Colon (tissue), 2 donors: ENCODE measurements around the gene STARD4.
A peak's percentile ranks its signal among the peaks of the same experiment; 100 is the strongest.

Source experiments
- FAIRE-seq: peaks from 2 replicates; lab custom pipeline; 2012; peaks lifted over from hg19 to GRCh38; lab: Jason Lieb, UNC
- donor health status: control.
- donor health status: control.

STARD4 gene

GRCh38 chr5:111520908-111521307, 8.6 kb upstream of the STARD4 start:
- no peak for FAIRE-seq

- no peak for FAIRE-seq
Measured at GRCh38 chr5:111518777-111519176, 6.4 kb upstream of the STARD4 start.

GRCh38 chr5:111517853-111518501, 5.6 kb upstream of the STARD4 start:
- FAIRE-seq: no peak

GRCh38 chr5:111514087-111514486, 1.8 kb upstream of the STARD4 start:
- no peak for FAIRE-seq

GRCh38 chr5:111513131-111513520, 791 bp upstream of the STARD4 start:
- no peak for FAIRE-seq

GRCh38 chr5:111511831-111512374, 432 bp downstream of the STARD4 start:
- no peak for FAIRE-seq

- no peak for FAIRE-seq
Measured at GRCh38 chr5:111511174-111511830, 1.0 kb downstream of the STARD4 start.

GRCh38 chr5:111509119-111509518, 3.2 kb downstream of the STARD4 start:
- FAIRE-seq: no peak

GRCh38 chr5:111507276-111507675, 5.1 kb downstream of the STARD4 start:
- no peak for FAIRE-seq

GRCh38 chr5:111505096-111505495, 7.2 kb downstream of the STARD4 start:
- FAIRE-seq: no peak

GRCh38 chr5:111502956-111503355, 9.4 kb downstream of the STARD4 start:
- FAIRE-seq: no peak

- FAIRE-seq: peak; percentile 45
Measured at GRCh38 chr5:111498346-111498745, 14.0 kb downstream of the STARD4 start.

GRCh38 chr5:111495159-111495558, 17.2 kb downstream of the STARD4 start:
- no peak for FAIRE-seq

- no peak for FAIRE-seq
Measured at GRCh38 chr5:111494355-111494999, 17.9 kb downstream of the STARD4 start.

GRCh38 chr5:111493031-111493430, 19.3 kb downstream of the STARD4 start:
- no peak for FAIRE-seq

GRCh38 chr5:111488353-111488752, 24.0 kb downstream of the STARD4 start:
- FAIRE-seq: no peak

- no peak for FAIRE-seq
Measured at GRCh38 chr5:111486926-111487325, 25.4 kb downstream of the STARD4 start.

GRCh38 chr5:111486055-111486454, 26.3 kb downstream of the STARD4 start:
- FAIRE-seq: no peak

- no peak for FAIRE-seq
Measured at GRCh38 chr5:111480346-111480745, 32.0 kb downstream of the STARD4 start.

GRCh38 chr5:111478898-111479297, 33.4 kb downstream of the STARD4 start:
- no peak for FAIRE-seq

GRCh38 chr5:111478266-111478665, 34.1 kb downstream of the STARD4 start:
- no peak for FAIRE-seq

- no peak for FAIRE-seq
Measured at GRCh38 chr5:111472579-111472978, 39.8 kb downstream of the STARD4 start.

GRCh38 chr5:111472096-111472495, 40.2 kb downstream of the STARD4 start:
- FAIRE-seq: no peak
